ENCODE data around the gene MDFI. TPM values are rescaled to one million over a fixed set of nuclear protein-coding genes. Genes with fewer than 3 reads are reported as not detected.

The MDFI gene
- total and polyA plus RNA-seq, 4 donors: 0.24 to 2.8 (median 0.50) TPM; not detected in 1

DNA sequence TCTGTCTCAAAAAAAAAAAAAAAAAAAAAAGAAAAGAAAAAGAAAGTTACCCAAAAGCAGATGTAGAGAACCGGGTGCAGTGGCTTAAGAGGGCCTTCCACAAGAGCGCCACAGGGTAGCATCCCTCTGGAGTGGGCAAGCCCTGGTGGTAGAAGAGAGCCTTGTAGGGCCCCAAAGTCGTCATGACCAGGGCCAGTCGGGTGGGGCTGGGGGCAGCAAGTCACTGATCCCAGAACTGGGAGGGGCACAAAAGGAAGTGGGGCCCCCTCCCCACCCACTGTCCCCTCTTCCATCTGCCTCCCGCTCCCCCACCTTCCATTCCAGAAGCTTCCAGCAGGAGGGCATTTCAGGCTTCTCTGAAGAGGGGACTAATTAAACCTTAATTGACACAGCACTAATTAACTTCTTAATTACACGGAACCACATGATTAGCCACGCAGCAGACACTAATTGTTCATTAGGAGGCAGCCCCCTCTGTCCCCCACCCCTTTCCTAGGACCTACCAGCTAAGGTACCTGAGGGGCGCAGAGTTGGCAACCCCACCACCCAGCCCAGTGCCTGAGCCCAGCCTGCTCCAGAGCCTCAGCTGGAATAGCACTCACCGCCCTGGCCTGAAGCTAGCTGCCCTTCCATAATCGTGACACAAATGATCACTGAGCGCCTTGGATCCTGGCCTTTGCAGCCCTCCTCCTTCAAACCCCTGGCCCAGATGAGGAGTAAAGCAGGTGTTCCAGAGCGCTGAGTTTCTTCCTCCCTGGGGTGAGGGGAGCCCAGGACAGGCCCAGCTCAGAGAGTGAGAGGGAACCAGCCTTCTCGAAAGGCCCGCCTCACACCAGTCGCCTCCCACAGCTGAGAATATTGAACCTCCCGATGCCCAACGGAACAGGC, 34.8 kb downstream of the MDFI start:
- H3K4me1 ChIP-seq (ENCODE audit: control insufficient read depth in 4 of 4, insufficient read depth in 4 of 4, low read length in 3 of 4): no peaks in the 10 kb centered on the region
- WGBS: 89% methylated on average over 17 of the region's 17 CpGs
- no peak for TF ChIP-seq RAD21 (IDR thresholded peaks at IDR 0.05)
- TF ChIP-seq FOXA2 (IDR thresholded peaks at IDR 0.05): no peak
- TF ChIP-seq HNF4A (conservative IDR thresholded peaks at IDR 0.05): no peak
- no peak for TF ChIP-seq SP1 (IDR thresholded peaks at IDR 0.05)
- TF ChIP-seq YY1 (IDR thresholded peaks at IDR 0.05): no peak
- no peak for TF ChIP-seq ZBTB33 (IDR thresholded peaks at IDR 0.05)
- TF ChIP-seq, protein P1, sequence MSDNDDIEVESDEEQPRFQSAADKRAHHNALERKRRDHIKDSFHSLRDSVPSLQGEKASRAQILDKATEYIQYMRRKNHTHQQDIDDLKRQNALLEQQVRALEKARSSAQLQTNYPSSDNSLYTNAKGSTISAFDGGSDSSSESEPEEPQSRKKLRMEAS (IDR thresholded peaks at IDR 0.05): no peak
- no peak for TF ChIP-seq FOXA1 (IDR thresholded peaks at IDR 0.05)
- TF ChIP-seq GABPA (IDR thresholded peaks at IDR 0.05 in 1 of 2, conservative IDR thresholded peaks at IDR 0.05 in 1 of 2): no peak
- TF ChIP-seq RXRA (IDR thresholded peaks at IDR 0.05): no peak
- no peak for TF ChIP-seq REST (IDR thresholded peaks at IDR 0.05)
- no peak for TF ChIP-seq HNF4G (IDR thresholded peaks at IDR 0.05)
- no peak for TF ChIP-seq EGR1 (IDR thresholded peaks at IDR 0.05; ENCODE audit: low read depth in 2 of 2)
- no peak for TF ChIP-seq TAF1 (conservative IDR thresholded peaks at IDR 0.05)
- no peak for TF ChIP-seq JUND (IDR thresholded peaks at IDR 0.05)
- TF ChIP-seq NR2F2 (IDR thresholded peaks at IDR 0.05): no peak
- TF ChIP-seq, protein P2, sequence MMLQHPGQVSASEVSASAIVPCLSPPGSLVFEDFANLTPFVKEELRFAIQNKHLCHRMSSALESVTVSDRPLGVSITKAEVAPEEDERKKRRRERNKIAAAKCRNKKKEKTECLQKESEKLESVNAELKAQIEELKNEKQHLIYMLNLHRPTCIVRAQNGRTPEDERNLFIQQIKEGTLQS (IDR thresholded peaks at IDR 0.05): no peak
- no peak for TF ChIP-seq CTCF (IDR thresholded peaks at IDR 0.05; ENCODE audit: low read depth, low read length, missing input control)
- H3K9me3 ChIP-seq (ENCODE audit: control insufficient read depth in 4 of 4, low read length in 3 of 4): peaks cover 0 to 3% (median 0%) of the 10 kb centered on the region in 4 donors
- H3K9ac ChIP-seq (ENCODE audit: low read depth in 1 of 2, low read length in 2 of 2): no peak overlapping the region
- H3K36me3 ChIP-seq (ENCODE audit: control insufficient read depth in 4 of 4, insufficient read depth in 3 of 4, low read depth in 1 of 4, low read length in 3 of 4): no peaks in the 10 kb centered on the region
- no peak for DNase-seq (ENCODE audit: low spot score)
- H3K27me3 ChIP-seq (ENCODE audit: control insufficient read depth in 4 of 4, insufficient read depth in 4 of 4, low read length in 3 of 4): peaks cover 0 to 6% (median 2%) of the 10 kb centered on the region in 4 donors
- no peak overlapping the region for H3K27ac ChIP-seq (ENCODE audit: low read depth in 1 of 2, low read length in 2 of 2)
- H3K4me3 ChIP-seq (ENCODE audit: low read depth in 1 of 3, low read length in 3 of 3): no peak overlapping the region

Data from liver (tissue), 9 donors.